MM.1S (cell line): ENCODE data around the gene RNF149.

Experiments
- DNase-seq: peaks from one replicate; pipeline ENCODE4 v3.0.0-alpha.2; 2015
- H2AFZ ChIP-seq: fragments of 300-600 bp; sonication (generic); 2 replicates; pipeline ENCODE4 v1.6.0; 2016; ENCODE audit warnings: antibody characterized with exemption, low read length
- H3F3A ChIP-seq: fragments of 300-600 bp; sonication (generic); 2 replicates; pipeline ENCODE4 v1.6.1; 2016; ENCODE audit warnings: mild to moderate bottlenecking, antibody characterized with exemption, low read length, moderate library complexity, mixed read lengths; ENCODE audit not compliant: insufficient read depth
- H3K27ac ChIP-seq: fragments of 300-600 bp; sonication (generic); 2 replicates; pipeline ENCODE4 v1.5.1; 2016; ENCODE audit warnings: mild to moderate bottlenecking, low read length
- H3K27me3 ChIP-seq: fragments of 300-600 bp; sonication (generic); replicated peaks from 2 replicates; pipeline ENCODE4 v1.6.0; 2016; ENCODE audit warnings: low read length; ENCODE audit not compliant: insufficient read depth
- H3K36me3 ChIP-seq: fragments of 300-600 bp; sonication (generic); replicated peaks from 2 replicates; pipeline ENCODE4 v1.6.1; 2016; ENCODE audit warnings: mild to moderate bottlenecking, low read length, mixed read lengths; ENCODE audit not compliant: insufficient read depth
- H3K4me1 ChIP-seq: fragments of 300-600 bp; sonication (generic); 2 replicates; pipeline ENCODE4 v1.6.1; 2016; ENCODE audit warnings: low read length, mixed read lengths
- H3K4me2 ChIP-seq: fragments of 300-600 bp; sonication (generic); 2 replicates; pipeline ENCODE4 v1.6.0; 2016; ENCODE audit warnings: low read depth, low read length
- H3K4me3 ChIP-seq: fragments of 300-600 bp; sonication (generic); 2 replicates; pipeline ENCODE4 v1.5.1; 2016; ENCODE audit warnings: low read length, mixed read lengths
- H3K79me2 ChIP-seq: fragments of 300-600 bp; sonication (generic); 2 replicates; pipeline ENCODE4 v1.6.1; 2016; ENCODE audit warnings: mixed run types, low read length, mixed read lengths
- H3K9ac ChIP-seq: fragments of 300-600 bp; sonication (generic); 2 replicates; pipeline ENCODE4 v1.6.1; 2016; ENCODE audit warnings: low read length, mixed read lengths
- H3K9me2 ChIP-seq: fragments of 300-600 bp; sonication (generic); replicated peaks from 2 replicates; pipeline ENCODE4 v1.6.1; 2016; ENCODE audit warnings: mild to moderate bottlenecking, low read length, mixed read lengths; ENCODE audit not compliant: insufficient read depth
- H3K9me3 ChIP-seq: fragments of 300-600 bp; sonication (generic); replicated peaks from 2 replicates; pipeline ENCODE4 v1.6.1; 2016; ENCODE audit warnings: mild to moderate bottlenecking, low read length, mixed read lengths; ENCODE audit not compliant: insufficient read depth
- H4K20me1 ChIP-seq: fragments of 300-600 bp; sonication (generic); 2 replicates; pipeline ENCODE4 v1.6.1; 2016; ENCODE audit warnings: mild to moderate bottlenecking, low read length, moderate library complexity, mixed read lengths; ENCODE audit not compliant: insufficient read depth
- CTCF ChIP-seq: fragments of 300-600 bp; sonication (generic); IDR thresholded peaks from 2 replicates; pipeline ENCODE4 v1.5.1; 2016; ENCODE audit warnings: antibody characterized with exemption, low read length, mixed read lengths
- EZH2 ChIP-seq: fragments of 300-600 bp; sonication (generic); optimal IDR thresholded peaks from 2 replicates; pipeline ENCODE3; 2017; ENCODE audit warnings: low read depth, mild to moderate bottlenecking, antibody characterized with exemption, low read length, mixed read lengths
- EZH2phosphoT487 ChIP-seq: fragments of 300-600 bp; sonication (generic); IDR thresholded peaks from 2 replicates; pipeline ENCODE4 v1.6.1; 2018; ENCODE audit warnings: antibody characterized with exemption, low read length

The RNF149 gene

GRCh38 chr2:101329026-101329425 is 20.5 kb upstream of the RNF149 start:
- no peak for TF ChIP-seq EZH2phosphoT487
- TF ChIP-seq CTCF = no peak
- TF ChIP-seq EZH2 = no peak
- Histone ChIP-seq H4K20me1 (no peaks in the 10 kb centered on the region), H3K9me3 (no peaks in the 10 kb centered on the region), H2AFZ (no peak overlapping the region), H3F3A (no peaks in the 10 kb centered on the region), H3K4me2 (no peak overlapping the region), H3K9me2 (no peaks in the 10 kb centered on the region), H3K79me2 (no peaks in the 10 kb centered on the region), H3K4me1 (peaks cover 13% of the 10 kb centered on the region), H3K9ac (no peak overlapping the region), H3K27me3 (no peaks in the 10 kb centered on the region), H3K4me3 (no peak overlapping the region), H3K27ac (no peak overlapping the region), H3K36me3 (no peaks in the 10 kb centered on the region)
- no peak for DNase-seq

- Histone ChIP-seq H3K4me3 (no peak overlapping the region), H3K27me3 (no peaks in the 10 kb centered on the region), H3K4me1 (peaks cover 13% of the 10 kb centered on the region), H2AFZ (peak overlapping the region; percentile 57), H3K27ac (peak overlapping the region; percentile 12; the same call in 1 of the 2 replicates), H3K36me3 (no peaks in the 10 kb centered on the region), H3K4me2 (peak overlapping the region; percentile 33; the same call in 1 of the 2 replicates), H3K9me3 (no peaks in the 10 kb centered on the region), H3K9me2 (no peaks in the 10 kb centered on the region), H3K79me2 (no peaks in the 10 kb centered on the region), H4K20me1 (no peaks in the 10 kb centered on the region), H3F3A (no peaks in the 10 kb centered on the region), H3K9ac (no peak overlapping the region)
- TF ChIP-seq EZH2phosphoT487 (no peak), EZH2 (no peak), CTCF (no peak)
- DNase-seq = no peak
Measured at GRCh38 chr2:101328474-101329007, 20.0 kb upstream of the RNF149 start.

GRCh38 chr2:101327863-101328394 is 19.4 kb upstream of the RNF149 start:
- Histone ChIP-seq H3K4me3 (no peak overlapping the region), H3K79me2 (no peaks in the 10 kb centered on the region), H3K4me2 (peak overlapping the region; percentile 33; the same call in 1 of the 2 replicates), H3K27me3 (no peaks in the 10 kb centered on the region), H3K27ac (peak overlapping the region; percentile 12; the same call in 1 of the 2 replicates), H3K4me1 (peaks cover 13% of the 10 kb centered on the region), H3K9me2 (no peaks in the 10 kb centered on the region), H3K36me3 (no peaks in the 10 kb centered on the region), H4K20me1 (no peaks in the 10 kb centered on the region), H3K9me3 (no peaks in the 10 kb centered on the region), H3F3A (no peaks in the 10 kb centered on the region), H3K9ac (no peak overlapping the region), H2AFZ (peak overlapping the region; percentile 57)
- TF ChIP-seq EZH2phosphoT487 (no peak), CTCF (no peak), EZH2 (no peak)
- DNase-seq = no peak
